ENCODE measurements around the gene NDUFAF8. TPM values are rescaled to one million over a fixed set of nuclear protein-coding genes. Genes with fewer than 3 reads are reported as not detected.

Gene NDUFAF8
- total and polyA plus RNA-seq, 2 donors = 11.2 to 26.7 TPM

- 90% methylated on average over 36 of the region's 36 CpGs for WGBS
Observed at GRCh38 chr17:81261582-81262336, 22.6 kb downstream of the NDUFAF8 start.

GRCh38 chr17:81263371-81264181, 24.5 kb downstream of the NDUFAF8 start:
- Histone ChIP-seq H3K36me3 (ENCODE audit: insufficient read depth) (peaks cover 11% of the 10 kb centered on the region), H3K4me3 (ENCODE audit: low read depth, low read length) (no peak overlapping the region), H3K27ac (ENCODE audit: low read depth) (no peak overlapping the region), H3K4me1 (ENCODE audit: insufficient read depth) (no peaks in the 10 kb centered on the region)
- no peak for DNase-seq (ENCODE audit: extremely low spot score)
- WGBS = 91% methylated on average over 40 of the region's 40 CpGs

More at GRCh38 chr17:81261582-81262336, 22.6 kb downstream of the NDUFAF8 start:
- H3K36me3 ChIP-seq (ENCODE audit: insufficient read depth) = peaks cover 11% of the 10 kb centered on the region
- no peak for DNase-seq (ENCODE audit: extremely low spot score)
- no peaks in the 10 kb centered on the region for H3K4me1 ChIP-seq (ENCODE audit: insufficient read depth)
- H3K27ac ChIP-seq (ENCODE audit: low read depth) = no peak overlapping the region
- H3K4me3 ChIP-seq (ENCODE audit: low read depth, low read length) = no peak overlapping the region

- WGBS = 97% methylated on average over 12 of the region's 12 CpGs
- peaks cover 11% of the 10 kb centered on the region for H3K36me3 ChIP-seq (ENCODE audit: insufficient read depth)
- no peaks in the 10 kb centered on the region for H3K4me1 ChIP-seq (ENCODE audit: insufficient read depth)
- no peak overlapping the region for H3K27ac ChIP-seq (ENCODE audit: low read depth)
- H3K4me3 ChIP-seq (ENCODE audit: low read depth, low read length) = no peak overlapping the region
- no peak for DNase-seq (ENCODE audit: extremely low spot score)
Observed at GRCh38 chr17:81264640-81265039, 25.5 kb downstream of the NDUFAF8 start.

GRCh38 chr17:81265576-81265975, 26.5 kb downstream of the NDUFAF8 start:
- Histone ChIP-seq H3K4me1 (ENCODE audit: insufficient read depth) (no peaks in the 10 kb centered on the region), H3K4me3 (ENCODE audit: low read depth, low read length) (no peak overlapping the region), H3K36me3 (ENCODE audit: insufficient read depth) (peaks cover 11% of the 10 kb centered on the region), H3K27ac (ENCODE audit: low read depth) (no peak overlapping the region)
- 95% methylated on average over 22 of the region's 22 CpGs for WGBS
- no peak for DNase-seq (ENCODE audit: extremely low spot score)

- H3K36me3 ChIP-seq (ENCODE audit: insufficient read depth) = peaks cover 7% of the 10 kb centered on the region
- 94% methylated on average over 6 of the region's 6 CpGs for WGBS
Observed at GRCh38 chr17:81267390-81268067, 28.4 kb downstream of the NDUFAF8 start.

GRCh38 chr17:81270279-81270678, 31.2 kb downstream of the NDUFAF8 start:
- H3K4me3 ChIP-seq (ENCODE audit: low read depth, low read length) = no peak overlapping the region
- peaks cover 2% of the 10 kb centered on the region for H3K36me3 ChIP-seq (ENCODE audit: insufficient read depth)
- no peak for DNase-seq (ENCODE audit: extremely low spot score)
- no peak overlapping the region for H3K27ac ChIP-seq (ENCODE audit: low read depth)
- H3K4me1 ChIP-seq (ENCODE audit: insufficient read depth) = no peaks in the 10 kb centered on the region
- 94% methylated on average over 18 of the region's 18 CpGs for WGBS

More at GRCh38 chr17:81267390-81268067, 28.4 kb downstream of the NDUFAF8 start:
- no peak overlapping the region for H3K4me3 ChIP-seq (ENCODE audit: low read depth, low read length)
- DNase-seq (ENCODE audit: extremely low spot score) = no peak
- H3K27ac ChIP-seq (ENCODE audit: low read depth) = no peak overlapping the region
- H3K4me1 ChIP-seq (ENCODE audit: insufficient read depth) = no peaks in the 10 kb centered on the region

- 95% methylated on average over 12 of the region's 12 CpGs for WGBS
- H3K4me1 ChIP-seq (ENCODE audit: insufficient read depth) = no peaks in the 10 kb centered on the region
- H3K27ac ChIP-seq (ENCODE audit: low read depth) = no peak overlapping the region
- no peak for DNase-seq (ENCODE audit: extremely low spot score)
- no peaks in the 10 kb centered on the region for H3K36me3 ChIP-seq (ENCODE audit: insufficient read depth)
- H3K4me3 ChIP-seq (ENCODE audit: low read depth, low read length) = no peak overlapping the region
Observed at GRCh38 chr17:81271226-81271625, 32.1 kb downstream of the NDUFAF8 start.

- no peak for DNase-seq (ENCODE audit: extremely low spot score)
- WGBS = 82% methylated on average over 12 of the region's 12 CpGs
- no peaks in the 10 kb centered on the region for H3K4me1 ChIP-seq (ENCODE audit: insufficient read depth)
Observed at GRCh38 chr17:81272616-81273015, 33.5 kb downstream of the NDUFAF8 start.

GRCh38 chr17:81273698-81274470, 34.8 kb downstream of the NDUFAF8 start:
- no peaks in the 10 kb centered on the region for H3K36me3 ChIP-seq (ENCODE audit: insufficient read depth)
- 96% methylated on average over 31 of the region's 31 CpGs for WGBS

More at GRCh38 chr17:81272616-81273015, 33.5 kb downstream of the NDUFAF8 start:
- no peak overlapping the region for H3K27ac ChIP-seq (ENCODE audit: low read depth)
- no peaks in the 10 kb centered on the region for H3K36me3 ChIP-seq (ENCODE audit: insufficient read depth)
- H3K4me3 ChIP-seq (ENCODE audit: low read depth, low read length) = no peak overlapping the region

GRCh38 chr17:81274471-81274855, 35.3 kb downstream of the NDUFAF8 start:
- Histone ChIP-seq H3K4me3 (ENCODE audit: low read depth, low read length) (no peak overlapping the region), H3K36me3 (ENCODE audit: insufficient read depth) (no peaks in the 10 kb centered on the region), H3K4me1 (ENCODE audit: insufficient read depth) (no peaks in the 10 kb centered on the region), H3K27ac (ENCODE audit: low read depth) (no peak overlapping the region)
- DNase-seq (ENCODE audit: extremely low spot score) = no peak
- WGBS = 97% methylated on average over 14 of the region's 14 CpGs

More at GRCh38 chr17:81273698-81274470, 34.8 kb downstream of the NDUFAF8 start:
- Histone ChIP-seq H3K4me3 (ENCODE audit: low read depth, low read length) (no peak overlapping the region), H3K4me1 (ENCODE audit: insufficient read depth) (no peaks in the 10 kb centered on the region), H3K27ac (ENCODE audit: low read depth) (no peak overlapping the region)
- no peak for DNase-seq (ENCODE audit: extremely low spot score)

GRCh38 chr17:81276781-81277180, 37.7 kb downstream of the NDUFAF8 start:
- H3K27ac ChIP-seq (ENCODE audit: low read depth) = no peak overlapping the region
- 78% methylated on average over 11 of the region's 11 CpGs for WGBS
- no peak for DNase-seq (ENCODE audit: extremely low spot score)
- H3K4me3 ChIP-seq (ENCODE audit: low read depth, low read length) = no peak overlapping the region
- no peaks in the 10 kb centered on the region for H3K4me1 ChIP-seq (ENCODE audit: insufficient read depth)
- no peaks in the 10 kb centered on the region for H3K36me3 ChIP-seq (ENCODE audit: insufficient read depth)

GRCh38 chr17:81277421-81277820, 38.3 kb downstream of the NDUFAF8 start:
- peaks cover 3% of the 10 kb centered on the region for H3K36me3 ChIP-seq (ENCODE audit: insufficient read depth)
- no peak overlapping the region for H3K4me3 ChIP-seq (ENCODE audit: low read depth, low read length)
- no peaks in the 10 kb centered on the region for H3K4me1 ChIP-seq (ENCODE audit: insufficient read depth)
- 34% methylated on average over 18 of the region's 18 CpGs for WGBS
- peak; percentile 66 for DNase-seq (ENCODE audit: extremely low spot score)
- H3K27ac ChIP-seq (ENCODE audit: low read depth) = no peak overlapping the region

Data from urinary bladder (tissue), 4 donors.